Measurements from ENCODE around the gene TLE3.

Gene TLE3

DNA sequence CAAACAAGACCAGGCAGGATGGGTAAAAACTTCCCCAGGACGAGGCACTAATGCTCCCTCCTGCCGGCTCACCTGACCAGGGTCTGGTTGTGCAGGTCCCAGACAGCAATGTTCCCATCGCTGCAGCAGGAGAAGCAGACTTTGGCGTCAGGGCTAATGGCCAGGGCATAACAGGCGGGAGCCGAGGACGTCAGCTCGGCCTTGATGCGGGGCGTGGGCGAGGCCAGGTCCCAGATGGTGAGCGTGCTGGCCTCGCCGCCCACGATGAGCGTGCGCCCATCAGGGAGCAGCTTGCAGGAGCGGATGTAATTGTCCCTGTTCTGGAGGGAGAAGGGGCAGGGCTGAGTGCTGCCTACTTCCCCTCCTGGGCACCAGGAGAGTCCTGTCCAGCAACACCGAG, 43.4 kb downstream of the TLE3 start:
- TF ChIP-seq, protein P1, sequence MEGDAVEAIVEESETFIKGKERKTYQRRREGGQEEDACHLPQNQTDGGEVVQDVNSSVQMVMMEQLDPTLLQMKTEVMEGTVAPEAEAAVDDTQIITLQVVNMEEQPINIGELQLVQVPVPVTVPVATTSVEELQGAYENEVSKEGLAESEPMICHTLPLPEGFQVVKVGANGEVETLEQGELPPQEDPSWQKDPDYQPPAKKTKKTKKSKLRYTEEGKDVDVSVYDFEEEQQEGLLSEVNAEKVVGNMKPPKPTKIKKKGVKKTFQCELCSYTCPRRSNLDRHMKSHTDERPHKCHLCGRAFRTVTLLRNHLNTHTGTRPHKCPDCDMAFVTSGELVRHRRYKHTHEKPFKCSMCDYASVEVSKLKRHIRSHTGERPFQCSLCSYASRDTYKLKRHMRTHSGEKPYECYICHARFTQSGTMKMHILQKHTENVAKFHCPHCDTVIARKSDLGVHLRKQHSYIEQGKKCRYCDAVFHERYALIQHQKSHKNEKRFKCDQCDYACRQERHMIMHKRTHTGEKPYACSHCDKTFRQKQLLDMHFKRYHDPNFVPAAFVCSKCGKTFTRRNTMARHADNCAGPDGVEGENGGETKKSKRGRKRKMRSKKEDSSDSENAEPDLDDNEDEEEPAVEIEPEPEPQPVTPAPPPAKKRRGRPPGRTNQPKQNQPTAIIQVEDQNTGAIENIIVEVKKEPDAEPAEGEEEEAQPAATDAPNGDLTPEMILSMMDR (IDR thresholded peaks at IDR 0.05; ENCODE audit: borderline replicate concordance, extremely low read depth, low read length, poor library complexity, severe bottlenecking), result no peak
- TF ChIP-seq EZH2 (IDR thresholded peaks at IDR 0.05; ENCODE audit: borderline replicate concordance, low read depth, low read length, severe bottlenecking), result no peak
- peaks cover 90% of the 10 kb centered on the region for H3K36me3 ChIP-seq (ENCODE audit: insufficient read depth, low read length)

DNA sequence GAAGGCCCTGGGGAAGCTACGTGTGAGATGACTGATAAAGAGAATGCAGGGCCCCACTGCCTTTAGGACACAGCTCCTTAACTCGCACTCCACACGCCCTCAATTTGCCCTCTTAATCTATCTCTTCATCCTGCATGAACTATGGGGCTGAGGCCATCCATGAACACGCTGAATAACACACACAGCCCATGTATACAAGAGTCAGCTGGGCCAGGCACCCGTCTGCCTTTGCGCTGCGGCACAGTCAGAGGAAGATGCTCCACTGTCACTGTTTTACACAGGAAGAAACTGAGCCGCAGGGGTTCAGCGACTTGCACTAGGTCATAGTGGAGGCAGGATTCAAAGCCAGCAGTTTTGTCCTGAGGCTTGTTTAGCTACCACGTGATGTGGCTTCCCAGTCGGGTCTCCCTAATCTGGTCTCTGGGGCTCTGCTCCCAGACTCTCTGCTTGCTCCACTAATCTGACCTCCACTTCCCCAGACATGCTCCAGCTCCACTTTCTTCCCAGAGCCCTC, 43.9 kb downstream of the TLE3 start:
- DNase-seq (no peak), ATAC-seq (ENCODE audit: insufficient read depth, low read depth) (no peak)
- no peaks in the 10 kb centered on the region for H3K27me3 ChIP-seq (ENCODE audit: insufficient read depth, low read length, poor library complexity)
- peaks cover 84% of the 10 kb centered on the region for H3K36me3 ChIP-seq (ENCODE audit: insufficient read depth, low read length)
- no peaks in the 10 kb centered on the region for H3K9me3 ChIP-seq (ENCODE audit: insufficient read depth, low read length, severe bottlenecking)
- peaks cover 28% of the 10 kb centered on the region for H4K20me1 ChIP-seq (ENCODE audit: insufficient read depth, low read length)
- H3K4me2 ChIP-seq (ENCODE audit: insufficient read depth, low read length), result no peak overlapping the region
- no peaks in the 10 kb centered on the region for H3K4me1 ChIP-seq (ENCODE audit: insufficient read depth, low read length)
- H3K9ac ChIP-seq (ENCODE audit: low read depth, low read length), result no peak overlapping the region
- H2AFZ ChIP-seq (ENCODE audit: low read depth, low read length), result no peak overlapping the region
- TF ChIP-seq, protein P1 (IDR thresholded peaks at IDR 0.05; ENCODE audit: borderline replicate concordance, extremely low read depth, low read length, poor library complexity, severe bottlenecking), result no peak
- TF ChIP-seq EZH2 (IDR thresholded peaks at IDR 0.05; ENCODE audit: borderline replicate concordance, low read depth, low read length, severe bottlenecking), result no peak
- no peak overlapping the region for H3K4me3 ChIP-seq (ENCODE audit: low read depth in 1 of 2, low read length in 2 of 2)
- no peaks in the 10 kb centered on the region for H3K79me2 ChIP-seq (ENCODE audit: insufficient read depth, low read length)
- H3K27ac ChIP-seq (ENCODE audit: low read length), result no peak overlapping the region

More for the DNA sequence above, 43.4 kb downstream of the TLE3 start:
- DNase-seq (no peak), ATAC-seq (ENCODE audit: insufficient read depth, low read depth) (no peak)
- peaks cover 28% of the 10 kb centered on the region for H4K20me1 ChIP-seq (ENCODE audit: insufficient read depth, low read length)
- H3K9me3 ChIP-seq (ENCODE audit: insufficient read depth, low read length, severe bottlenecking), result no peaks in the 10 kb centered on the region
- no peak overlapping the region for H3K4me2 ChIP-seq (ENCODE audit: insufficient read depth, low read length)
- no peaks in the 10 kb centered on the region for H3K4me1 ChIP-seq (ENCODE audit: insufficient read depth, low read length)
- no peak overlapping the region for H3K27ac ChIP-seq (ENCODE audit: low read length)
- no peak overlapping the region for H2AFZ ChIP-seq (ENCODE audit: low read depth, low read length)
- H3K27me3 ChIP-seq (ENCODE audit: insufficient read depth, low read length, poor library complexity), result no peaks in the 10 kb centered on the region
- H3K79me2 ChIP-seq (ENCODE audit: insufficient read depth, low read length), result no peaks in the 10 kb centered on the region
- H3K9ac ChIP-seq (ENCODE audit: low read depth, low read length), result no peak overlapping the region
- no peak overlapping the region for H3K4me3 ChIP-seq (ENCODE audit: low read depth in 1 of 2, low read length in 2 of 2)

DNA sequence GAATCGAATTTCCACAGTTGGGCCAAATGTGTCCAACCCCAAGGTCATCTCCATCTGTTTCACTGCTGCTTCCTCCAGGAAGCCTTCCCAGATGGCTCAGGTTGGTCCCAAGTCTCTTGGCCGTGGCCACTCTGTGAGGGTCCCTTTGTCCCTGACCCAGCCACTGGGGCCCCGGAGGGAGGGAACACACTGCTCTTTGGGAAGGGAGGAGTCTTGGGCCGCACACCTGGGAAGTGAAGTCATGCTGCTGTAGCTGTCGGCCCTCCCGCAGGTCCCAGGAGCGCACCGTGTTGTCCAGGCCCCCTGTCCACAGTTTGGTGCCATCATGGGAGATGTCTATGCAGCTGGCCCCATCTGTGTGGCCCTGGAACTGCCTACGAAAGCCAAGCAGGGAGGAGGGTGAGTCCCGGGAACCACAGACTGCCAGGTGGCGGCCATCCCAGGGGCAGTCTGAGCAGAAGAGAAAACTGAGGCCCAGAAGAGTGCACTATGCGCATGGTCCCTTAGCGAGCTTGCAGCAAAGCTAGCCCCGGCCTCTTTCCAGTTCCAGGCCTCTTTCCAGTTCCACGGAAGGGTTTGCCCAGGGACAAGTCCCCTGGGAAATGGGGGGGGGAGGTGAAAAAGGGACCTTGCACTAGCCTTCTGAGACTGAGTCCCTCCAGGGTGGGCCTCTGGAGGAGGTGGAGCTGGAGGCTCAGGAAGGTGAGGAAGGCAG, 44.6 kb downstream of the TLE3 start:
- no peak for TF ChIP-seq EZH2 (IDR thresholded peaks at IDR 0.05; ENCODE audit: borderline replicate concordance, low read depth, low read length, severe bottlenecking)
- TF ChIP-seq, protein P1 (IDR thresholded peaks at IDR 0.05; ENCODE audit: borderline replicate concordance, extremely low read depth, low read length, poor library complexity, severe bottlenecking), result no peak
- Histone ChIP-seq H3K4me3 (ENCODE audit: low read depth in 1 of 2, low read length in 2 of 2) (no peak overlapping the region), H3K79me2 (ENCODE audit: insufficient read depth, low read length) (no peaks in the 10 kb centered on the region), H2AFZ (ENCODE audit: low read depth, low read length) (no peak overlapping the region), H3K4me1 (ENCODE audit: insufficient read depth, low read length) (no peaks in the 10 kb centered on the region), H3K27ac (ENCODE audit: low read length) (no peak overlapping the region), H3K9ac (ENCODE audit: low read depth, low read length) (no peak overlapping the region), H3K27me3 (ENCODE audit: insufficient read depth, low read length, poor library complexity) (no peaks in the 10 kb centered on the region), H3K4me2 (ENCODE audit: insufficient read depth, low read length) (no peak overlapping the region), H3K9me3 (ENCODE audit: insufficient read depth, low read length, severe bottlenecking) (no peaks in the 10 kb centered on the region), H3K36me3 (ENCODE audit: insufficient read depth, low read length) (peaks cover 78% of the 10 kb centered on the region), H4K20me1 (ENCODE audit: insufficient read depth, low read length) (peaks cover 28% of the 10 kb centered on the region)
- DNase-seq, result no peak
- no peak for ATAC-seq (ENCODE audit: insufficient read depth, low read depth)

All from DND-41 (cell line).